GM19240 (cell line): Measurements from ENCODE around the gene CORO6.

Experiments
- DNase-seq: peaks from one replicate; pipeline ENCODE4 v3.0.0; 2011; ENCODE audit warnings: low spot score; ENCODE audit not compliant: insufficient read length

Gene CORO6

DNA sequence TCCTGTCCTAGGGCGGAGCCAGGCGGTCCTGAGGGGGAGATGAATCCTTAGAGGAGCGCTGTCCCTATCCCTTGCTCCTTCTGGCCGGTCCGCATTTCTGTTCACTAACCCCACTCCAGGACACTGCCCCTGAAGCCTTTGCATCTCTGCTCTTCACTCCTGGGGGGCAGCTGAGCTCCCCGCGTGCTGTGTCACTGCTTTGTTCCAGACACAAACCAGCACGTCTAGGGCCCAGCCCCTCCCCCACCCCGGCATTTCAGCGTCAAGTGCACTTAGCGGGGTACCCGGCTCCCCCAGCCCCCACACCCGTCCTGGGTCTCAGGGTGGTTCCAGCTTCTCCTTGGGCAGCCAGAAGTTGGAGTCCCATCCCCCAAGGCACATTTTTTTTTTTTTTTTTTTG, 8.9 kb downstream of the CORO6 start:
- DNase-seq: no peak

DNA sequence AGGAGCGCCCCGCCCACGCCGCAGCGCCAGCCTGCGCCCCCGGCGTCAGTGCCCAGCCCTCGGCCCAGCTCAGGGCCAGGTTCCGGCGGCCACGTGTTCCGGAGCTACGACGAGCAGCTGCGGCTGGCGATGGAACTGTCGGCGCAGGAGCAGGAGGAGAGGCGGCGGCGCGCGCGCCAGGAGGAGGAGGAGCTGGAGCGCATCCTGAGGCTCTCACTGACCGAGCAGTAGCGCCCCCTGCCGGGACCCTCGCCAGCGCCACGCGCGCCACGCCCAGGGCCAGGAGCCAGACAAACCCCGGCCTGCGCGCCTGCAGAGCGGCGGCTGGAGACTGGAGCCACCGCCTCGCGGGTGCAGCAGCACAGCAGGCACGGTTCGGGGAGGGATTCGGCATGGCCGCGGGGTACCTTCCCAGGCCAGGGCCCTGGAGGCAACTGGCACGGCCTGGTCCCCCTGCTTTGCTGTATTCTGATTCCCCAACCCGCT, 9.3 kb downstream of the CORO6 start:
- peak; percentile 47 for DNase-seq

DNA sequence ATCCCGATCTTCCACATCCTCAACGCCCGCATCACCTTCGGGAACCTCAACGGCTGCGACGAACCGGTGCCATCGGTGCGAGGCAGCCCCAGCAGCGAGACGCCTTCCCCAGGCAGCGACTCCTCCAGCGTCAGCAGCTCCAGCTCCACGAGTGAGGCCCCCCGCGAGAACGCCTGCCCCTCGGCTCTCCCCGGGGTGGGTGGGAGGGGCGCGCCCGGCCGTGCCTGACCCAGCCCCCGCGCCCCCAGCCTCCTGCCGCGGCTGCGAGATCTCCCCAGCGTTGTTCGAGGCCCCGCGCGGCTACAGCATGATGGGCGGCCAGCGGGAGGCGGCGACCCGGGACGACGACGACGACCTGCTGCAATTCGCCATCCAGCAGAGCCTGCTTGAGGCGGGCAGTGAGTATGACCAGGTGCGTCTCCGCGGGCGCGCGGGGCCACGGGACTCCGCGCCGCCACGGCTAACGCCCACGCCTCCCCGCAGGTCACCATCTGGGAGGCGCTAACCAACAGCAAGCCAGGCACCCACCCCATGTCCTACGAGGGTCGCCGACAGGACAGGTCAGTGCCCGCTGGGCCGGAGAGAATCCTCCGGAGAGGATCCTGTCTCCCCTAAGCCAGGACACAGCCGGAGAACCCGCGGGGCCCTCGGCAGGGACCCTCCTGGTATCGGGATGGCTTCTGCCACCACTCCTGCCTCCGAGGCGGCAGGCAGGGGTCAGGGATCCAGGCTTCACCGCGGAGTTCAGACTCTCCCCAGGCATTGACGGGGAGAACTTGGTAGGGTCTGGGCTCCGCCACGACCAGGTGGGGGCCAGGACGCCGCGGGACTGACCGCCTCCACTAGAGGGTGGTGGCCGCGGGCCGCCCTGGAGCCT, 10.1 kb downstream of the CORO6 start:
- no peak for DNase-seq

DNA sequence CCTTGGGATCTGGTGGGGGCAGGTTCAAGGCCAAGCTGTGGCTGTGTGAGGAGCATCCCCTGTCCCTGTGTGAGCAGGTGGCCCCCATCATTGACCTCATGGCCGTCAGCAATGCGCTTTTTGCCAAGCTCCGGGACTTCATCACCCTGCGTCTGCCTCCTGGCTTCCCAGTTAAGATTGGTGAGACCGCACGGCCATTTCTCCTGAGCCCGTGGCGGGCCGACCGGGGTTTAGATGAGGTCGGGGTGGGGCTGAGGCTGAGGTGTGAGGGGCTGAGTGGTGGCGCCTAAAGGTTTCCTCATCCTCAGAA, 10.7 kb downstream of the CORO6 start:
- DNase-seq: no peak

DNA sequence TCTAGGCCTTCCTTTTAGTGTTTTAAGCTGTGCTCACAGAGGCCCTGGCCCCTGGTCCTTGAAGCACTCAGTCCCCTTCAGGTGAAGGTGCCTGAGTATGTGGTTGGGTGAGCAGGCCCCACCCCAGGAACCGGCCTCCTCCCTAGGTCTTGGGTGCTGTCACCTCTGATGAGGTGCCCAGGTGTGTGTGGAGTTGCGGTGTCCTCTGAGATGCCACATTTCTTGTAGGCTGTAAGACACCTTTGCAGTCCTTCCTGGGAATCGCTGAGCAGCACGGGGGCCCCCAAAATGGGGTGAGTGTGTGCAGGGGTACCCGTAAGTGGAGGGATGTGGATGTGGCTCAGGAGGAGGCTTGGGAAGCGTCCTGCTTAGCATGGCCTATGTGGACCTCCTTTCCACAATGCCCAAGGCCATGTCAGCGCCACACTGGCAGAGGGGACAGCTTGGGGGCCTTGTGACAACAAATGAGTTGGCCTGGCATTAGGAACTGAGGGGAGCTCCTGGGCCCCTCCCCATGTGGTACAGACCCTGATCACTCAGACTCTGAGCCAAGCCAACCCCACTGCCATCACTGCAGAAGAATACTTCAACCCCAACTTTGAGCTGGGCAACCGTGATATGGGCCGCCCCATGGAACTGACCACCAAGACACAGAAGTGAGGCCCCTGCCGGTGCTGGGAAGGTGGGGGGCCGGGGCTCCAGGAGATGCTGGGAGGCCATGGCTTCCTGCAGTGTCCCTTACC, 11.2 kb downstream of the CORO6 start:
- DNase-seq: no peak

DNA sequence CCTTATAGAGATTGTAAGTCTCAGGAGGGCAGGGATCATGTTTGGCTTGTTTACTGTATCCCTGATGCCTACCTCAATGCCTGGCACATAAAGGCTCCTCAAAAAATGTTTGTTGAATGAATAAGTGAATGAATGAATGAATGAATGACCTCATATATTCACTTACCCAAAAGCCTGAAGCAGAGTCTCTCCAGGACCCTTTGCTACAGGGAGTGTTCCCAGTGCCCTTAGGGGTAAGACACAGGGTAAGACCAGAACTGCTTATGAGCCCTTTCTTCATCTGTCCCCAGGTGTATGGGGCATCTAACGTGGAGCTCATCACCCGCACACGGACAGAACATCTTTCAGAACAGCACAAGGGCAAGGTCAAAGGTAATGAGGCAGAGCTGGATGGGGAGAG, 12.3 kb downstream of the CORO6 start:
- DNase-seq: no peak

DNA sequence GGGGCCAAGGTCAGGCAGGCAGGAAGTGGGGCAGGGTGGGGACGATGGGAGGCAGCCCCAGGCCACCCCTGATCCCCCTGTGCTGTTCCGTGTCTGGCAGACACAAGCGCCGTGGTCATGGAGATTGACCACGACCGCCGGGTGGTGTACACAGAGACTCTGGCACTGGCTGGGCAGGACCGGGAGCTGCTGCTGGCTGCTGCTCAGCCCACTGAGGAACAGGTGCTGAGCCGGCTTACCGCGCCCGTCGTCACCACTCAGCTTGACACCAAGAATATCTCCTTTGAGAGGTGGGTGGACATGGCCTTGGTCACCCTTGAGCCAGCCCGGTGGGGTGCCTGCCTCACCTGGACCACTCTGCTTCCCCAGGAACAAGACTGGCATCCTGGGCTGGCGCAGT, 13.7 kb downstream of the CORO6 start:
- DNase-seq: no peak

DNA sequence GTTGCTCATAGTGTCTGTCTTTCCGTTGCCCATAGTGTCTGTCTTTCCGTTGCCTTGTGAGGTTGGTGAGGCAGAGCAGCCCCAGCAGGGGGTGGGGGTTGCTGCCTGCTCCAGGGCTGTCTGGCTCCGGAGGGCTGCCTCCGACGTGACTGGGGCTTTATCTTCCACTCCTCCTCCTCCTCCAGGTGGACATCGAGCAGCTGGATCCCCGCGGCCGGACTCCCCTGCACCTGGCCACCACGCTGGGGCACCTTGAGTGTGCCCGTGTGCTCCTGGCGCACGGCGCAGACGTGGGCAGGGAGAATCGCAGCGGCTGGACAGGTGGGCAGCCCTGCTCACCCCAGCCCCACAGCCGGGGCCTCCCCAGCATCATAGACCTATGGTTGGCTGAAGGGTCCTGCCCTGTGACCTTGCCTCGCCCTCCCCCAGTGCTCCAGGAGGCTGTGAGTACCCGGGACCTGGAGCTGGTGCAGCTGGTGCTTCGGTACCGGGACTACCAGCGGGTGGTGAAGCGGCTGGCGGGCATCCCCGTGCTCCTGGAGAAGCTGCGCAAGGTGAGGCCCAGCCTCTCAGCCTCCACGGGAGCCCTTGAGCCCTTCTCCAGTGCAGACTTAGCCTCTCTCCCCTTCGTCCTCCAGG, 15.0 kb downstream of the CORO6 start:
- no peak for DNase-seq

DNA sequence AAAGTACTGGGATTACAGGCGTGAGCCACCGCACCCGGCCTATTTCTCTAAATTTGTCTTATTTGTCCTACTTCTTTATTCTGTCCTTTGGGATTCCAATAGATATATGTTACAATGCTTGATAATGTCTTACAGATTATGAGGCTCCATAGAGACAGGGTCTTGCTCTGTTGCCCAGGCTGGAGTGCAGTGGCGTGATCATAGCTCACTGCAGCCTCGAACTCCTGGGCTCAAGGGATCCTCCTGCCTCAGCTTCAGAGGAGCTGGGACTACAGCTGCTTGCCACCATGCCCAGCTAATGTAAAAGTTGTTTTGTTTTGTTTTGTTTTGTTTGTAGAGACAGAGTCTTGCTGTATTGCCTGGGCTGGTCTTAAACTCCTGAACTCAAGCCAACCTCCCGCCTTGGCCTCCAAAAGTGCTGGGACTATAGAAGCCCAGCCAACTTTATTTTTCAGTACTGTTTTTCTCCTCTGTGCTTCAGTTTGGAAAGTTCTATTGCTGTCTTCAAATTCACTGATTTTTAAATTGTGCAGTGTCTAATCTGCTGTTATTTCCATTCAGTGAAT, 19.5 kb downstream of the CORO6 start:
- DNase-seq: no peak

DNA sequence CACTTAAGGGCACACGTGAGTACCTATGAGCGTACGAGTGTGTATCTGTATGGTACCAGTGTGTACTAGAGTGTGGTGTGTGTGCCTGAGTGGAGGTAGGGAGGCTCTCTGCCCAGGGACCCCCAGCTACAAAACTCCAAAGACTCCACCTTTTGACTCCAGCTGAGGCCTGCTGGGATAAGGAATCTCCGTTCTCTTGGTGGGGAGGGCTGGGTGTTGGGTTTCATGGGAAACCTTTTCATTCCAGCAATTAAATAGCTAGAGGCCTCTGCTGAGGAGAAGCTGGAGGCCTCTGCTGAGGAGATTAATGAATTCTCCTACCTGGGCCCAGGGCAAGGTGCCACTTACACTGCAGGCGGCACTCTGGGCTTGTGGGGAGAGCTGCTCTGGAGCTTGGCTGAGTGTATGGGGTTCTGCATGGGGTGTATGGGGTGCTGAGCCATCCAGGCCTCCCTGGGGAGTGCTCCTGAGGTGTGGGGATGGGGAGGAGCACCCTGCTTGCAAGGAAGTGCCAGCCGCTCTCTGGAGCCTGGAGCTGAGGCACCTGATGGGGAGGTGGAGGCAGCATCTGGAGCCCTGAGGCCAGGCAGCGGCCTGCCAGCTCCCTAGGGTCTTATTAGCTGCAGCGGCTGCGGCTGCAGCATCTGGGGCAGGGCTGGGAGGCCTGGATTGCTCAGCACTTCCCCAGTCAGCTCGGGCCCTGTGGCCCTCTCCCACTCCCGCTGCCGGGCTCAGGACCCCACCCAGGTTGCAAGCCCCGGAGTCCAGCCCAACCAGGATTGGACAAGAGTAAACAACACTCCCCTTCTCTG, 25.1 kb downstream of the CORO6 start:
- DNase-seq: no peak

DNA sequence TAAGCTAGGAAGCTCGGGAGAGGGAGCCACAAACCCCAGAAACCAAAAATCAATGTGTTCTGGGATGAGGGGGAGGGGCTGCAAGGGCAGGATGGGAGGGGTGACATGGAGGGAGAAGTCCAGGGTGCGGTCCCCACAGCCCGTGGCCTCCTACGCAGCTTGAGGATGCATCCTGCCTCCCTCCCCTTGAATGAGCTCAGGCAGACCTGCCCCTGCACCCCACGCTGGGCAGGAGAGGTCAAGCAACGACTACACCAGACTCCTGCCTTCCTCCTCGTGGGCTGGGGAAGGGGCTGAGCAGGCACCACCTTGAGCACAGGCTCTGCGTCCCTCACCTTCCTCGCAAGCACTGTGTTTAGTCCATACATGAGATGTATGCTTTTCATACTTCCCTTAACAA, 25.9 kb downstream of the CORO6 start:
- no peak for DNase-seq

DNA sequence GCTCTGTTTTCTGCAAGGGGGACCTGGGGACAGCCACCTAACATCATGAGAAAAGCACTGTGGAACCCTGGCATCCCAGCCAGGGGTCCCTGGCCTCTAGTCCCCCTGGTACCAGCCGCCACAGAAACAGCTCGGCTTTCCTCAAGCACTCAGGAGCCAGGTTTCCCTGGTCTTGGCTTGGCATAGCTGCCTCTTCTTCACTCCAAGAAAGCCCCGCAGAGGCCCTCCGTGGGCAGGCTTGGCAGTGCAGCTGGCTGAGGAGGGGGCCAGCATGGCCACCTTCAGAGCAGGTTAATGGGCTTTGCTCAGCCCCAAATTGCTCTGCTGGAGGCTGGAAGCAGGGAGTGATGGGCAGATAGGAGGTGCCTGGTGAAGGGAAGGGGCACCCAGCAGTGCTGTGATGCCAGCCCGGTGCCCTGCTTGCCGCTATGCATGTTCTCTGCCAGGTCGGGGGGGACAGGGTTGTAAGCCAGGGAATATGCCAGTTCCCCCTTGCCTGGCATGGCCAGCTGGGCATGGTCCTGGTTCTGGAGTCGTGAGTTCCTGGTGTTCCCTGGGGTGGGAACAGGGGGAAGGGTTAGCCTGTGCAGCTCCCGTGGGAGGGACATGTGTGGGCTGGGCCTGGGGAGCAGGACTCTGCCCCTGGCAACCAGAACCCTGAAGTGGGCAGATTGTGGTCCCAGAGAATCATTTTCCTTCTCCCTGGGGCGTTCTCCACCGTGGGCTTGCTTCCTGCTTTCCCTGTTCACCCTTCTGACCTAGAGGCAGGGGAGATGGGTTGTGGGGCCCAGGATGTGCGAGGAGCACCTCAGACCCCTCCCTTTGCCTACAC, 26.6 kb downstream of the CORO6 start:
- no peak for DNase-seq

DNA sequence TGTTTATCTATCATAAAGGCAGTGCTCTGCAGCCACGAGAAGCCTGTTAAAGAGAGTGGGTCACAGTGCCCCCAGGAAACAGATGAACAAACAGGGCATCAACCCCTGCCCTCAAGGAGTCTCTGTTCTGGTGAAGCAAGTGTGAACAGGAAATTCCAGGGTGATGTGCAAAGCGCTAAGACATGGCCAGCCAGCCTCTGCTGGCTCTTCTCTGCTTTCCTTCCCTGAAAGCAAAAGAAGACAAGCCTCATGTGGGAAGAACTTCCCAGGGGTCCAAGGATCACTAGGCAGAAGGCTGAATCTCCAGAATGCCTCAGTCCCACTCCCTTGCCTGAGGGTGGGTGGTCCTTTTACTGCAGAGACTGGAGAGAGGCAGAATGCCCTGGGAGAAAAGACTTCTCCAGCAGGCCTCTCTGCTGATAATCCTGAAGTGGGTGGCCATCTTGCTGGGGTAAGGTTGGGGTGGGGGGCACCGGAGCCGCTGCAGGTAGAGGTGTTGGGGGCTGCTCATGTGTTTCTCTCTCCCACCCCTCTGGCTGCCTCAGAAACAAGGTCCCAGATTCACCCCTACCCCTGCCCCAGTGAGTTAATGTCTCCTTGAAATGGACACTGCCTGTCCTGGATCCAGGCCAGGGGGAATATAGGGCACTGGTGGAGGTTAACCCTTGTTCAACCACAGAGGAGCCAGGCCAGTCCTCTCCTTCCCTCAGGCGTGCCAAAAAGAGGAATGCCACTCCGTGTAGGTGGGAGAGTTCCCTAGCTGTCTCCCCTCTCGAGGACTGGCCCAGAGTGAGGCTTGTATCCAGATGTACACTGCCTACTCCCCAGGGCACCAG, 27.4 kb downstream of the CORO6 start:
- DNase-seq: no peak

DNA sequence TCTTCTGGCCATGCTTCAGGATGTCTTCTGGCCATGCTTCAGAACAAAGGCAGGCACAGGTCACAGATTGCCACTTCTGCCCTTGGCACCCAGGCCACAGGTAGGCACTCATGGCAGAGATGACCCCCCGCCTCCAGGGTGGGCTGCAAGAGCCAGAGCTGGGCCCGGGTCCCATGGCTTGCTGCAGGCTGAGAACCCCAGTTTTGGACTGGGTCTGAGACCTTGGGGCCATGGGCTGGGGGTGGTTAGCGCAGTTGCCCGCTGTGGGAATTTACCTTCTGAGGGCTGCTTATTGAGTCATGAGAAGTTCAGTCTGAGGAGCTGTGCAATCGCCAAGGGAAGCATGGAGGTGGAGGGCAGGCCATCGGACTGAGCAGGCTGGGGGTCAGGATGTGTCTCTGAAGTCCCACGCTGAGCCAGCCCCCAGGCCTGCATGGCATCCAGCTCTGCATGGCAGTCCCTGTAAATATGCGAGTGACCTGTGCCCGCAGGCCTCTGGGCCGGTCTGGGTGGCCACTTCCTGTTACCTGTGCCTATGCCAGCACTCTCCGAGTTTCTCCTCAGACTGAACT, 28.1 kb downstream of the CORO6 start:
- no peak for DNase-seq

DNA sequence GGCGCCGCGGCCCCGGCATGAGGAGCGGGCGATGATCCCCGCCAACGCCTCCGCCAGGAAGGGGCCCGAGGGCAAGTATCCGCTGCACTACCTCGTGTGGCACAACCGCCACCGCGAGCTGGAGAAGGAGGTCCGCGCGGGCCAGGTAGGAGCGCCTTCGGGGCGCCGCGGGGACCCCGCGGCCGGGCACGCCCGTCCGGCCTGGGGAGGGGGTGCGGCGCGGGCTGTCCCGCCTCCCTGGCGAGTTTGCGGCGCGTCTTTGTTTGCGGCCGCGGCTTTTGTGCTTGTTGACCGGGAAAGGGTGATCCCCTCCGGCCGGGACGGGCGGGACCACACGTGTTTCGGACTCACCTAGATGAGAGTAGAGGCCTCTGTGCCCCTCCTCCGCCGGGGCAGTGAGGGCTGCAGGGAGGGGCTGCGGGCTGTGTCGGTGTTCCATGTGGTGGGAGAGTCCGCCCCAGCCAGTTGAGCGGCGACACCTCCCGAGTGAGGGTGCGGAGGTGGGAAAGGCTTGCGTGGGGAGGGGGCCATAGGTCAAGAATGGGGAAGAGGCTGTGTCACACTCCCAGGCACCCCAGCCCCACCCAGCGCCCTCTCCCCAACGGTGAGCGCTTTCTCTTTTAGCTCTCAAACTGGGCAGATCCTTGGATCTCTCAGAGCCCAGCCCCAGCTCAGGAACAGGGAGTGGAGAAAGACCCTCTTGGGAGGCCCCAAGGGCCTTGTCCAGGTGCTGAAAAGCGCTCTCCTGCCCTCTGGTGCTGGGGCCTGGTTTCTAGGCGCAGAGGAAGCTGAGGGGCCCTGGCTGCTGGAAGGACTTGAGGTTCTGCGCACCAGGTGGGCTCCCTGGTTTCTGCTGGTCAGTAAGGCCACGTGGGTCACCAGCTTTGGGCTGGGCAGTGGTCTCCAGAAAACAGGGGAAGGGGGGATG, 28.9 kb downstream of the CORO6 start:
- no peak for DNase-seq

DNA sequence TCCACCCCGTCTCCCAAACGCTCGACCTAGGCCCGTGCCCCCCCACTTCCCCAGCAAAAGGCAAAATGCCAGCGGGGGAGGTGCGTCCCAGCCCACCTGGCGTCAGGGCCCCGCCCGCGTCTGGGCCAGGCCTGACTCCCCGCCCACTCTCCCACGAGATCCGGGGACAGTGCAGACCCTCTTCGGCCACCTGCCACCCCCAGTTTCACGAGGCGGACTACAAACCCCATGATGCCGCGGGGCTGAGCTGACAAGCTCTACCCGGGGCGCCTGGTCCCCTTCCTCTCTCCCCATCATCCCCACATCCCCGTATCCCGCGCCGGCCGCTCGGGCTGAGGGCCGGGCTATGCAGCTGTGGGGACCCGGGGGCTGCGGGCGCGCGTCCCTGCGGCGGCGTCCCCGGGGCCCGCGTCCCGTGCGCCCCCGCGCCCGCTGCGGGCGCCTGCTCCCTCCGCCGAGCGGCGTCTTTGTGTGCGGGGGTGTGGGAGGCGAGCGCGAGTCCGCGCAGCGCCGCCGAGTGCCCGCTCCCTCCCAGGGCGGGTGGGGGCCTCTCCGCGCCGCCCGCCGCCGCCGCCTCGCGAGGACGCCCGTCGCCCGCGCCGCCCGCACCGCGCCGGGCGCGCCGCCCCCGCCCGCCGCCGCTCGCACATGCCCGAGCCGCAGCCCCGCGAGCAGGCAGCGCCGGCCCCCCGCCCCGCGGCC, 29.7 kb downstream of the CORO6 start, which contains the start of gene ANKRD13B:
TSS of gene ANKRD13B (plus strand) at position 283 of the 702 bp plus-strand sequence. CDS start 490 bp downstream, outside the sequence.
- DNase-seq: no peak
